NCI-H510A (cell line): ENCODE results near the gene FBXW8.

ENCODE experiments used
- DNase-seq: peaks from one replicate; lab custom pipeline; 2025; lab: John Stamatoyannopoulos, UW

The FBXW8 gene

DNA sequence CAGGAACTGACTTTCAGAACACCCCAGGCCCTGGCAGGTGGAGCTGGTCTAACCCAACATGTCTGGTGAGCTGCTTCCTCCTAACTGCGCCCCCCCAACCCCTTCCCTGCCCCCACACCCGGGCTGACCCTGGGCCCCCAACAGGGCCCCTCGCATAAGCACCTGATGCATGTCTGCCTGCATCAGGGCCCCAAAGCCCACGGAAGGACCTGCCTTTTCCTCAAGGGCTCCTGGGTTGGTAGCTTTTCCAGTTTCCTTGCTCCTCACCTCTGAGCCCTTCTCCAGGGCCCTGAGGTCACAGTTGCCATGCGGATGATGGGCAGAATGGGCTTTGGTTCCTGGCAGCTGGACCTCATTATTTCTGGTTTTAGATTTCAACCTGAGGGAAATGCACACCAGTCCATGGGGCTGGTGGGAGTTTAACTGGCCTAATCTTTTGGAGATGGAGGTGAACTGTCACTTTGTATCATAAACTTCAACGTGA lies 170.0 kb downstream of the FBXW8 start:
- DNase-seq = no peak
